Stomach (tissue), 9 donors: ENCODE results near the gene ABCB4. TPM values are rescaled to one million over a fixed set of nuclear protein-coding genes. Genes with fewer than 3 reads are reported as not detected.
A peak's percentile ranks its signal among the peaks of the same experiment; 100 is the strongest.

ENCODE experiments used
- DNase-seq, 2 donors: peaks; one replicate each; pipeline versions ENCODE4 v3.0.0 to v3.0.0-alpha.2; 2013 to 2019
- H3K27ac ChIP-seq, 5 donors: fragments of 200-600 bp in 4 of 5; sonication (generic) in 4 of 5; one replicate each; pipeline ENCODE4 v1.5.1; 2013 to 2019; ENCODE audit warnings: mild to moderate bottlenecking in 1 of 5, moderate library complexity in 1 of 5
- H3K27me3 ChIP-seq, 3 donors: fragments of 200-600 bp; sonication (generic); one replicate each; pipeline ENCODE4 v1.5.1; 2017 to 2019; ENCODE audit warnings: mixed run types in 1 of 3
- H3K36me3 ChIP-seq, 4 donors: fragments of 200-600 bp; sonication (generic); 1 replicate in 3 of 4; 2 replicates in 1 of 4; pipeline ENCODE4 v1.5.1; 2016 to 2019
- H3K4me1 ChIP-seq, 4 donors: fragments of 200-600 bp; sonication (generic); one replicate each; pipeline ENCODE4 v1.5.1; 2016 to 2019
- H3K4me3 ChIP-seq, 4 donors: fragments of 200-600 bp; sonication (generic) in 3 of 4; one replicate each; pipeline ENCODE4 v1.5.1; 2016 to 2019; ENCODE audit warnings: mild to moderate bottlenecking in 1 of 4
- H3K9me3 ChIP-seq, 4 donors: fragments of 200-600 bp; sonication (generic); one replicate each; pipeline ENCODE4 v1.5.1; 2016 to 2019
- EP300 ChIP-seq: sonication (generic); formaldehyde crosslinking; IDR thresholded peaks from one replicate; pipeline ENCODE4 v1.6.1; 2017; ENCODE audit warnings: antibody characterized with exemption
- POLR2A ChIP-seq, 4 donors: fragments of 450-650 bp; IDR thresholded peaks; one replicate each; pipeline ENCODE4 v1.6.1; 2016; ENCODE audit warnings: antibody characterized with exemption in 4 of 4, control low read depth in 2 of 4, mild to moderate bottlenecking in 1 of 4, moderate library complexity in 1 of 4
- POLR2AphosphoS5 ChIP-seq, 3 donors: sonication (generic); formaldehyde crosslinking; IDR thresholded peaks; one replicate each; pipeline ENCODE4 v1.6.1; 2016; ENCODE audit warnings: antibody characterized with exemption in 3 of 3
- WGBS, 5 donors: extraction: QIAGEN DNeasy Blood & Tissue Kit in 3 of 5; methylation state at CpG; one replicate each; pipeline versions ENCODE4 v1.1.5 to v1.1.7; 2013 to 2018; 5-methylcytosine and 5-hydroxymethylcytosine counted together
- intact Hi-C: fragments of 100-400 bp; cut with DNase I; formaldehyde crosslinking; loops from one replicate; pipeline ENCODE4 v1.15.1; 2023; ENCODE audit warnings: low total_unique reads
- polyA plus RNA-seq, 3 donors: library from polyadenylated mRNA; stranded (reverse); fragments of 200-250 nt; gene quantifications; one replicate each; pipeline ENCODE4 v1.2.3, GENCODE V29; 2013
- total RNA-seq, 5 donors: library from RNA; depleted of rRNA; stranded (reverse); fragments of >200 nt; gene quantifications; one replicate each; pipeline versions ENCODE4 v1.1.0 to v1.2.3, GENCODE V29; 2014 to 2016
- TF ChIP-seq, protein P1 (sequence below), 7 experiments: fragments of 450-650 bp in 4 of 7; fragments of 200-600 bp in 3 of 7; sonication (generic) in 3 of 7; IDR thresholded peaks; one replicate each; pipeline ENCODE4 v1.5.1; 2016 to 2019; ENCODE audit warnings: antibody characterized with exemption in 7 of 7, control low read depth in 2 of 7, mild to moderate bottlenecking in 1 of 7
- donor health status: healthy with polysubstance abuse.
- donor health status: Bipolar disorder and iron deficiency.
- donor health status: healthy.

The ABCB4 gene
- total and polyA plus RNA-seq, 8 donors: 0.25 to 1.5 (median 1.0) TPM; not detected in 5

DNA sequence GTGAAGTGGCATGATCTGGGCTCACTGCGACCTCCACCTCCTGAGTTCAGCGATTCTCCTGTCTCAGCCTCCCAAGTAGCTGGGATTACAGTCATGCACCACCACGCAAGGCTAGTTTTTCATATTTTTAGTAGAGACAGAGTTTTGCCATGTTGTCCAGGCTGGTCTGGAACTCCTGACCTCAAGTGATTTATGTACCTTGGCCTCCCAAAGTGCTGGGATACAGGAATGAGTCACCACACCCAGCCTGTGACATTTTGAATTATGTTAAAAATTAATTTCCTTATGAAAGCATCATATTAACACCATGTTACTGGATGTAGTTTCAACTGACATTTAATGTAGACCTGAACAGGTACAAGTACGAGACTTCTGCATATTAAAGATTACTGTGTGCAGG lies 24.3 kb downstream of the ABCB4 start:
- intact Hi-C loops: no loop called here
- Histone ChIP-seq H3K27ac (no peak overlapping the region), H3K27me3 (no peaks in the 10 kb centered on the region), H3K4me1 (no peaks in the 10 kb centered on the region), H3K4me3 (no peak overlapping the region), H3K36me3 (no peaks in the 10 kb centered on the region), H3K9me3 (no peaks in the 10 kb centered on the region)
- DNase-seq: no peak
- no peak for TF ChIP-seq EP300
- TF ChIP-seq, protein P1, sequence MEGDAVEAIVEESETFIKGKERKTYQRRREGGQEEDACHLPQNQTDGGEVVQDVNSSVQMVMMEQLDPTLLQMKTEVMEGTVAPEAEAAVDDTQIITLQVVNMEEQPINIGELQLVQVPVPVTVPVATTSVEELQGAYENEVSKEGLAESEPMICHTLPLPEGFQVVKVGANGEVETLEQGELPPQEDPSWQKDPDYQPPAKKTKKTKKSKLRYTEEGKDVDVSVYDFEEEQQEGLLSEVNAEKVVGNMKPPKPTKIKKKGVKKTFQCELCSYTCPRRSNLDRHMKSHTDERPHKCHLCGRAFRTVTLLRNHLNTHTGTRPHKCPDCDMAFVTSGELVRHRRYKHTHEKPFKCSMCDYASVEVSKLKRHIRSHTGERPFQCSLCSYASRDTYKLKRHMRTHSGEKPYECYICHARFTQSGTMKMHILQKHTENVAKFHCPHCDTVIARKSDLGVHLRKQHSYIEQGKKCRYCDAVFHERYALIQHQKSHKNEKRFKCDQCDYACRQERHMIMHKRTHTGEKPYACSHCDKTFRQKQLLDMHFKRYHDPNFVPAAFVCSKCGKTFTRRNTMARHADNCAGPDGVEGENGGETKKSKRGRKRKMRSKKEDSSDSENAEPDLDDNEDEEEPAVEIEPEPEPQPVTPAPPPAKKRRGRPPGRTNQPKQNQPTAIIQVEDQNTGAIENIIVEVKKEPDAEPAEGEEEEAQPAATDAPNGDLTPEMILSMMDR (IDR thresholded peaks at IDR 0.05): no peak
- TF ChIP-seq POLR2AphosphoS5 (IDR thresholded peaks at IDR 0.05): no peak
- no peak for TF ChIP-seq POLR2A (IDR thresholded peaks at IDR 0.05)
- WGBS, 5 donors: 88 to 92% (median 90%) methylated on average over 4 of the region's 4 CpGs

DNA sequence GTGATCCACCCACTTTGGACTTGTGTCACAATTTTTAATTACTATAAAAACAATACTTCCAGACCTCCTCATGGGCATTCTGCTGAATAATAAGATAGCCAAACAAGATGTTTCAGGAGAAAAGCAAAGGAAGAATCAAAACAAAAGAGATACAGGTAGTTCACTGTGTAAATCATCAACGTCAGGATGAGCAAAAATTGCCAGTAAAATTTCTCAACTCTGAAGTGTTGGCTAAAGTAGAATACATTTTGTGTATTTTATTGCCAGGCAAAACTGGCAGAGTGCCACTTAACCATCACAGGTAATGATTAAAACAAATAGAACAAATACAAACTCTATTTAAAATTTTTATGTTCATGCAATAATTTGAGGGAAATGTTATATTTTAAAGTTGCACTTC lies 24.8 kb downstream of the ABCB4 start:
- H3K27ac ChIP-seq: no peak overlapping the region
- intact Hi-C loops: no loop called here
- no peak overlapping the region for H3K4me3 ChIP-seq
- no peak for DNase-seq
- no peaks in the 10 kb centered on the region for H3K9me3 ChIP-seq
- no peak for TF ChIP-seq POLR2A (IDR thresholded peaks at IDR 0.05)
- TF ChIP-seq EP300: no peak
- TF ChIP-seq, protein P1 (IDR thresholded peaks at IDR 0.05): no peak
- no peak for TF ChIP-seq POLR2AphosphoS5 (IDR thresholded peaks at IDR 0.05)
- H3K27me3 ChIP-seq: no peaks in the 10 kb centered on the region
- 57 to 76% (median 61%) methylated on average over 1 of the region's 1 CpG for WGBS, 5 donors
- no peaks in the 10 kb centered on the region for H3K4me1 ChIP-seq
- H3K36me3 ChIP-seq: no peaks in the 10 kb centered on the region

DNA sequence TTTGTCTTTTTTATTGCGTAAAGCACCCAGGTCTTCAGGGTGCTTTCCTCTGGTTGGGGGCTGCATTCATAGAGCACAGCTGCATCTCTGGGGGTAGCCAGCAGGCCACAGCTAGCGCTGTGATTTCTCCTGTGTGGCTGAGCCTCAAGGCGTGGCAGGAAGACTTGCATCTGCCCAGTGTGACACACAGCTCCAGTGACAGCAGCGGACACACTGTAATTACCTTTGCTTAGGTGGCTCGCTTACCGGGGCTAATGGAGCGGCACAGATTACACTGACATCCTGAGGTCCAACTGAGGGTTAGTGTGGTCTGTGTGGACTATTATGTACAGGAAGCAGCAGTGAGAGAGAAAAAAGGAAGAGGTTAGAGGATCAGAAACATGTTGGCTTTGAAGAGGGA lies 27.1 kb downstream of the ABCB4 start:
- Histone ChIP-seq H3K4me1 (no peaks in the 10 kb centered on the region), H3K4me3 (no peak overlapping the region), H3K36me3 (no peaks in the 10 kb centered on the region), H3K27me3 (no peaks in the 10 kb centered on the region), H3K27ac (no peak overlapping the region), H3K9me3 (no peaks in the 10 kb centered on the region)
- peak in 1 of 2 donors; percentile 45 for DNase-seq
- TF ChIP-seq POLR2A (IDR thresholded peaks at IDR 0.05): no peak
- no peak for TF ChIP-seq POLR2AphosphoS5 (IDR thresholded peaks at IDR 0.05)
- TF ChIP-seq EP300: no peak
- TF ChIP-seq, protein P1 (IDR thresholded peaks at IDR 0.05): no peak
- 74 to 86% (median 83%) methylated on average over 7 of the region's 7 CpGs for WGBS, 5 donors
- intact Hi-C loops: no loop called here

DNA sequence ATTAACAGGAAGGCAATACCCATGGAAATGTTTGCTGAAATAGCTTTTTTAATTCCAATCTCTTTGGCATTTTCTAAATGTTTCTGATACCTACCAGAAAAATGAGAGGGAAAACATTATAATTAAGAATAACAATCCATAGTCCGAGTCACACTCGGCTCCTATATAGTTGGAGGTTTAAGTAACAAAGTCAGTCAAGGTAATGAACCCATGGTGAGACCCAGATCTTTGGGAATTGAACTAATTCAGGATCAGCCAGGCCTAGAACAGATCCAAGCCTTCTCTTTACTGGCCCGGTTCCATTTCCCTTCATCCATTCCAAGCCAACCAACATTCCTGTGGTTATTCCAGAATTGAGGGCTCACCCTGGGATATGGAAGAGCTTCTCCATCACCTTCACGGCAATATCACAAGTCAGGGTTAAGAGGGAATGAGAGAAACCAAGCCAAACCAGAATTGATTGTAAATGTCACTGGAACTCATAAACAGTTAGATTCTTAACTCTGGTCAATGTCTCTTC lies 28.3 kb downstream of the ABCB4 start:
- TF ChIP-seq EP300: no peak
- no peak for TF ChIP-seq POLR2AphosphoS5 (IDR thresholded peaks at IDR 0.05)
- TF ChIP-seq POLR2A (IDR thresholded peaks at IDR 0.05): no peak
- TF ChIP-seq, protein P1 (IDR thresholded peaks at IDR 0.05): no peak
- no peak overlapping the region for H3K4me3 ChIP-seq
- H3K9me3 ChIP-seq: no peaks in the 10 kb centered on the region
- intact Hi-C loops: no loop called here
- no peak overlapping the region for H3K27ac ChIP-seq
- H3K36me3 ChIP-seq: no peaks in the 10 kb centered on the region
- no peaks in the 10 kb centered on the region for H3K4me1 ChIP-seq
- H3K27me3 ChIP-seq: no peaks in the 10 kb centered on the region
- WGBS, 5 donors: 75 to 93% (median 83%) methylated on average over 4 of the region's 4 CpGs
- DNase-seq: no peak
